ENCODE measurements around the gene OMA1.

GRCh38 chr1:58465176-58465575 is 81.3 kb downstream of the OMA1 start:
- TF ChIP-seq CTBP1 (IDR thresholded peaks at IDR 0.05; ENCODE audit: borderline replicate concordance) = no peak
- TF ChIP-seq ARNT (IDR thresholded peaks at IDR 0.05) = no peak
- TF ChIP-seq TARDBP (IDR thresholded peaks at IDR 0.05) = no peak
- no peak for TF ChIP-seq SUZ12 (IDR thresholded peaks at IDR 0.05)
- TF ChIP-seq ZNF384 (IDR thresholded peaks at IDR 0.05) = no peak
- TF ChIP-seq PKNOX1 (IDR thresholded peaks at IDR 0.05) = no peak
- no peak for TF ChIP-seq SP1 (IDR thresholded peaks at IDR 0.05)
- TF ChIP-seq BHLHE40 (IDR thresholded peaks at IDR 0.05; ENCODE audit: borderline replicate concordance) = no peak
- no peak for TF ChIP-seq LEF1 (IDR thresholded peaks at IDR 0.05; ENCODE audit: borderline replicate concordance)
- no peak for TF ChIP-seq FOXA1 (IDR thresholded peaks at IDR 0.05)
- no peak for TF ChIP-seq FOXM1 (IDR thresholded peaks at IDR 0.05; ENCODE audit: borderline replicate concordance)
- TF ChIP-seq NFRKB (IDR thresholded peaks at IDR 0.05) = no peak
